GM19351 (cell line): ENCODE results near the gene RING1.

ENCODE experiments used
- ATAC-seq: cut with Tn5 transposase; IDR thresholded peaks from one replicate; pipeline ENCODE4 v1.9.1; 2021; ENCODE audit warnings: mild to moderate bottlenecking, moderate library complexity; ENCODE audit not compliant: unreplicated experiment

The RING1 gene

DNA sequence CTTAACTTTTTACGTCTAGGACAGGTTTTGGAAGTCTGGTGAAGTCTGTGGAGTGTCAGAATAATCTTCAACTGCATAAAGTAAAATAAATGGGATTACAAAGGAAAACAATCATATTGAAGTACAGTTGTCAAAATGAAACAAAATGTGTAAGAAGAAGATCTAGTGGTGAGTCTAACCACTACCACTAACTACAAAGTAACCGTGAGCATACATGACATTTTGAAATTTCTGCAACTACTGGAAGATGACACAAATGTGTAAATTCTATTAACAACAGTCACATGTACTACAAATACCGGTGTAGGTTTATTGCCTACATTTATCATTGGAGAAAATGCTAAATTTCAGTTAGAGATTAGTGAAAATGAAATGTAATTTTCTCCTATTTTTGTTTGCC, 33.7 kb downstream of the RING1 start:
- ATAC-seq, result no peak

DNA sequence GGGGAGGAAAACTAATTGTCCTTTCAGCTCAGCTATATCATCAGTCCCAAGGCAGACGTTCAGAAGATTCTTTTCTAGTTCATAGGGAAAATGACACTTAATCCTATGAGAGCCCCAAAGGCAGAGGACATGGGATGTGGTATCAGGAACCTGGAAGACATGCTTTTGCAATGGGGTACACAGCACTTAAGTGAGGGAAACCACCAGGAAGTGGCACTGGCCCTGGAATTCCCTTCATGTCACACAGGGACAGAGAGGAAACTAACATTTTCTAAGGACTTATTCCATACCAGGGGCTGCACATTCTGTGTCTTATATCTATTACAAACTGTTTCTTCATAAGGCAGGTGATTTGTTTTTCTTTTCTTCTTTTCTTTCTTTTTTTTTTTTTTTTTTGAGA, 35.2 kb downstream of the RING1 start:
- ATAC-seq, result no peak

DNA sequence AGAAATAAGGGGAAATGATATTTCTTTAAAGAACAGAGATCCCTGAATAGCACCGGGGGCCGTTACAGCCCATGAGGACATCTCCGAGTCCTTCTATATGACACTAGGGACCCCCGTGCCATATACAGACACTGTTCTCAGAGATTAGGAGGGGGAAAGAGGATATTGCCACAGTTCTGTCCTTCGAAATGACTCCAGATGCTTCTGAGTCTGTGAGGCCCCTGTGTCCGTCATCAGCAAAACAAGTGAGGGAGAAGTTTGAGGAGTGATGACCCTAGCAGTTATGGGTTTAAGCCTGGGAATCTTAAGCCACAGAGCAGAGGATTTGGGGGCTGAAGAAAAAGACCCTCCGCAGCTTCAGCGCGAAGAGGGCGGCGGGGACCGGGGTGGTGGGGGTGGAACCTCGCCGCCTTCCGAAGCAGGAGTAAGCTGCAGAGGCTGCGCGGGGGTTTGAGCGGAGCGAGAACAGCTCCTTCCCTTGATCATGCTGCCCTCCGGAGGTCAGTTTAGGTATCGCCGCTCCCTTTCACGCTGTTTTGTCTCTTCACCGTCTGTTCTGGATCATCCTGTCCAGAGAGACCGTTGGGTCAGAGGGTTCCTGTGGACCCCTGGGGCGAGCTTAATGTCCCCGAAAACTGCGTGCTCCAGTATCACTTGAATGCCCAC, 39.8 kb downstream of the RING1 start:
- ATAC-seq, result no peak

DNA sequence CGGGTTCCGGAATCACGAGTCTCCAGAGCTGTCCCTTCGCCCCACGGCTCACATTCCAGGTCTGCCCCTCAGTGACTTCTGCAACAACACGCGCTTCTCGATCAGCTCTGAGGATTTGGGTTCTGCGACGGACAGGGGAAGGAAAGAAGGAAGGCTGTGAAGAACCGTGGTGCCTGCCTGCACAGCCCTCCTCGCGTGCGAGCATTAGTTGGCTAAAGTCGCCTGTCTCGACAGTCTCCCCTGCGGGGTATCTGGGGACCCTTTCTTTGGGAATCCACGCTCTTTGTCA, 40.3 kb downstream of the RING1 start:
- ATAC-seq, result no peak

DNA sequence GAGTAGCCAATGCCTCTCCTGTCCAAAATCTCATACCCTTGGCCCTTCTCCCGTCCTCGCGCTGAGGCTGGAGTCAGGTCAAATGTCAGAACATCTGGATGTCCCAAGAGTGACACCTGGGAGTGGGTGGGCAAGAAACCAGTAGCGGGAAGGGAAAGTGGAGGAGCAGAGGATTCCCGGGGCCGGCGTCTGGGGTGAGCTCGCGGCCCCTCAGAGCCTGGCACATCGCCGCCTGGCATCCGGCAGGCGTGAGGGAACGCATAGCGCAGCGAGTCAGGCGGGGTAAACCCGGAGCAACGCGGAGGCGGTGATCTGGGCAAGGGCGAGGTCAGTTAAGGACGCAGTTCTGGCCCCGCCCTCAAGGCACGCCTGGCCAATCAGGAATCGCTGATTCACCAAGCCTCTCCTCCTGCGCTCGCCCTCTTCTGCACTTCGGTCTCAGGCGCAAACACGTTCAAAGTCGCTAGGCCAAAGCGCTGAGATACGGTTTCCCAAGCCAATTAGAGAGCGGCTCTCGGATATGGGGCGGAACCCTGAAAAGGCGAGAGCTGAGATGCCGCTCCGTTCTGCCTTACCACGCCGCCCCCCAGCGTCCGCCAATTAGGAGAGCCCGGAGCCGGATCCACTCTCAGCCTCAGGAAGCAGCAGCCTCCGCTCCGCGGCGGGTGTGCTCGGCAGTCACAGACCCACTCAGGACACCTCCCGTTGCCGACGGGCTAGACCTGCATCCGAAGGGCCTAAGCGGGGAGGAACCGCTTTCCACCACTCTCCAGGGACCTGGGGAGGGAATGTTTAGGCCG, 40.8 kb downstream of the RING1 start:
- ATAC-seq, result peak; percentile 88

DNA sequence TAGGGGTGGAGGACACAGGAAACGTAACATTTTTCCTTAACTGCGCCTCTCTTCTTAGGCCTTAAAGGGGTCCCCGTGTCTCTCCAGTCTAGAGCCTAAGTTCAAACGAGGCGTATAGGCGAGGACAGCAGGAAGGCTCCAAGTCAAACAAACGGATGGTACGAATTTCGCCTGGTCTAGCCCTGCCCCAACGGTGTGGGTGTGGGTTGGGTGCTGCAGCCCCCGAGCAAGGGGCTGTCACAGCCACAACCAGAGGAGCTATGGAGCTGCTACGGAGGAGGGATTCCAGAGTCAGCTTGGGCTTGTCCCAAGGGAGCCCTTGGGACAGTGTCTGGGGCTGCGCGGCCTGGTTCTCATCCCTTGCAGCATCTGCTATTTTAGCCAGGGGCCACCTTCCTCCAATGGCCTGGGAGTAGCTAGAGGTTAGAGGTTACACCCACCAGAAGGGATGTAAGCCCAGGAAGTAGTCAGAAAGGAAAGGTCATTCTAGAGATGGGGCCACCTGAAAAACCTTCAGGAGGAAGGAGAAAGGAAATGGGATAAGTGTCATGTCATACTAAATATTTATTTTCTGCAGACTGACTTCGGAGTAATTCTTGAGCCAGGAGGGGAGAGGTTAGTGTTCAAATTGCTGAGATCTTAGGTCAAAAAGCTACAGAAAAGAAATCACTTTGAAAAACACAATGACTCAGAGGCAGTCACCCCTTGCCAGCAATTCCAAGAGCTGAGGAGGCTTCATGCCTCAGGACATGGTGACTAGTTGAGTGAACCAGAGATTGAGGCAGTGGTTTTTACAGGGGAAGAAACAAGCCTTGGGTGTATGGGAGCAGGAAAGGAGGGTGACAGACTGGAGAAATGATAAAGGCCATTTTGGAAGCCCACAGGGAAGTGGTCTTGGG, 41.7 kb downstream of the RING1 start:
- no peak for ATAC-seq

DNA sequence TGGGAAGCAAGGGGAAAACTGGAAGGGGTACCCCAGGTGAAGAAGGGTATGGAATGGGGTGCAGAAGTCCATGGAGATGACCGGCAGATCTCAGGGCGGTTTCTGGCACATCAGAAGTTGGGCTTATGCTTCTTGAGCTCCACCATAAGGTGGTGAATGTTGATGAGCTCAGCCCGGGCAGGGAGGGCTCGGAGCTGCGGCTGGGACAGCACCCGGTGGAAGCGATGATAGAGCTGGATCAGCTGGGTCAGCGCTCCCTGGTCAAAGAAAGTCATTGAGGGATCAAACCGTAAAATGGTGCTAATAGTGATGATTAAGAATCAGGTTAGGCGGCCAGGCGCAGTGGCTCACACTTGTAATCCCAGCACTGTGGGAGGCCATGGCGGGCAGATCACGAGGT, 42.4 kb downstream of the RING1 start:
- no peak for ATAC-seq

DNA sequence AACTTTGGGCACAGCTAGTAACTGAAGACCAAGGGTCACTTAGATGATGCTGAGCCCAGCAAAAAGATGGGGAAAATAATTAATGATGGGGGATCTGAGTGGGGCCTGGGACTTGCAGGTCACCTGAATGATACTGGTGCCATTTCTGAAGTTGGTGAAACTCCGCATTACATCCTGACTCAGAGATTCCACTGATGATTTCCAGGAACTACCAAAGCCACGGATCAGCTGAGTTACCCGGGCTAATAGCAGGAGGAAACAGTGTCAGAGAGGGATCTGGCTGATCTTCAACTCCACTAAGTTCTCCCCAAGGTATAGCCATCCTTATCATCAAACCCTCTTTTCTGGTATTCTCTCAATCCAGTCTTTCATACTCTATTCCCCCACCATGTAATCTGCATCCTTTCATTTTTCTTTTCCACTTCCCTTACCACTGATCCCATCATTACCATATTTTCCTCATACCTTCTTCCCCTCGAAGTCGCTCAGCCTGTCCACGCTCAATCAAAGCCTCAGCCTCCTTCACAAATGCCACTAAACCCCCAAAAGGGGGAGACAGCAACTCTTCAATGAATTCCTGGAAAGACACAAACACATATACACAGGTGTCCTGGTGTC, 43.2 kb downstream of the RING1 start:
- no peak for ATAC-seq

DNA sequence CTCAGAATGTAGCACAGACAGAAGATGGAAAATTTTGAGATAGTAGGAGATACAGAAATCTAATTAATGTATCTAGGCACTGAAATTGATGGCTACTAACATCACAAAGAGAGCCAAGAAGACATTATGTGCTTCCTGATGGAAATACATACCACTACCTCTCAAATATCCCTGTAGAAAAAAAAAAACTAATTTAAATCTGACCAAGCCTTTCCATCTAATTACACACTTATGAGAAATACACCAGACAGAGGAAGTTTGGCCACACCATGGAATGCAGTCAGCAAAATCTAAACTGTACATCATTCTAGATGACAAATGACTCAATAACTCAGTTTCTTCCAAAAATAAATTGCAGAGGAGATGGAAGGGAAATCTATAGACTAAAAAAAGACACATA, 44.5 kb downstream of the RING1 start:
- no peak for ATAC-seq

DNA sequence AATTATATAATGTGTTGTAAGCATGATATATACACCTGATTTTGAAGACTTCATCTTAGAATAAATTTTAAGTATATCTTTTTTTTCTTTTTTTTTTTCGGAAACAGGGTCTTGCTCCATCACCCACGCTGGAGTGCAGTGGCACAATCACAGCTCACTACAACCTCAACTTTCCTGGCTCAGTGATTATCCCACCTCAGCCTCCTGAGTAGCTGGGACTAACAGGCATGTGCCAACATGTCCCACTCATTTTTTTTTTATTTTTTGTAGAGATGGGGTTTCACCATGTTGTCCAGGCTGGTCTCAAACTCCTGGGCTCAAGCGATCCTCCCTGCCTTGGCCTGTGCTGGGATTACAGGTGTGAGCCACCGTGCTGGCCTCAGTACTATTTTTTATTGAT, 46.3 kb downstream of the RING1 start:
- ATAC-seq, result no peak

DNA sequence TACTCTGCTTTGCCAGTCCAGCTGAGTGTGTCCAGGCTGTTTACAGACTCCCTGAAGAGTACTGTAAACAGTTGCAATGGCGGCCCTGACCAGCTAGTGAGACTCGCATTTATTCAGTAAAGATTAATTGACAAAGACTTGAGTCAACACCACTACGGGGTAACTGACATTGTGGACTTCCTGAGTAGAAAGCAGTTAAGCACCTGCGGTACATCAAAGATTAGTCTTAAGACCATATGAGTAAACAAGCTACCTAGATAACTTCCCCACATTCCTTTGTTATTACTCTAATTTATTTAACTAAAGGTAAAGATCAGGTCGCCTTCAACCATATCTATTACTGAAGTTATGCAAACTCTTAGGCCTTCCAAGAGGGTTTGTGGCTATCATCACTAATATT, 50.7 kb downstream of the RING1 start:
- no peak for ATAC-seq
